AG09319 (cell line): Measurements from ENCODE around the gene SULF2.

Source experiments
- DNase-seq: peaks from one replicate; pipeline ENCODE4 v3.0.0-alpha.2; 2010; ENCODE audit warnings: low read depth; ENCODE audit errors: extremely low read depth
- CTCF ChIP-seq: IDR thresholded peaks from 2 replicates; pipeline ENCODE4 v1.5.1; 2011; ENCODE audit warnings: low read depth, mild to moderate bottlenecking, inconsistent platforms, low read length, moderate library complexity

The SULF2 gene

DNA sequence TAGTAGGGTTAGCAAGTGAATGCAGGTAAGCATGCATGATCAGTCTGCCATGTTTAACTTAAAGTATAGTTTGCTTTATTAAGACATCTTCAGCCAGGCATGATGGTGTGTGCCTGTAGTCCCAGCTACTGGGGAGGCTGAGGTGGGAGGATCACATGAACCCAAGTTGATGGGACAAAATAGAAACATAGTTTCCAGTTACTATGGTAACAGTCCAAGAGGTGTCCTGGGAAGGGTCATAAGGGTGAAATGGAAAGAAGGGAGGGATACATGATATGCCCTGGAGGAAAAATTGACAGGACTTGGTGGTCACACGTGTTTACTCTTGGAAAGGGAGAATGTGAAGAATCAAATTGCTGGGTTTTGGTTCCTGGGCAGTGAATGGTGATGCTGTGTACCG lies 139.6 kb downstream of the SULF2 start:
- TF ChIP-seq CTCF: no peak
- DNase-seq: no peak

GRCh38 chr20:47642624-47643023 lies 142.7 kb downstream of the SULF2 start:
- TF ChIP-seq CTCF: no peak
- DNase-seq: no peak

DNA sequence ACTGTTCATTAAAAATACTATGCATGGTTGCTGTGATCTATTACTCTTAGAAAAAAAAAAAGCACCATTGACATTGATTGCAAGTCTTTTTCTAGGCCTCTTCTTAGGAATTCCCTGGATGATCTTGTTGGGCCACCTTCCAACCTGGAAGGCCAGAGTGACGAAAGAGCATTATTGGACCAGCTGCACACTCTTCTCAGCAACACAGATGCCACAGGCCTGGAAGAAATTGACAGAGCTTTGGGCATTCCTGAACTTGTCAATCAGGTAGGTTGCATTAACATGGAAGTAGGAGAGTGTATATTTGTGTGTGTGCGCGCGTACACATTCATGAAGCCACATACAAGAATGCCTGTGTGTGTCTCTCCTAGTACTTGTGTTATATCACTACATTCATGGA lies 143.2 kb downstream of the SULF2 start:
- DNase-seq: no peak
- TF ChIP-seq CTCF: no peak

DNA sequence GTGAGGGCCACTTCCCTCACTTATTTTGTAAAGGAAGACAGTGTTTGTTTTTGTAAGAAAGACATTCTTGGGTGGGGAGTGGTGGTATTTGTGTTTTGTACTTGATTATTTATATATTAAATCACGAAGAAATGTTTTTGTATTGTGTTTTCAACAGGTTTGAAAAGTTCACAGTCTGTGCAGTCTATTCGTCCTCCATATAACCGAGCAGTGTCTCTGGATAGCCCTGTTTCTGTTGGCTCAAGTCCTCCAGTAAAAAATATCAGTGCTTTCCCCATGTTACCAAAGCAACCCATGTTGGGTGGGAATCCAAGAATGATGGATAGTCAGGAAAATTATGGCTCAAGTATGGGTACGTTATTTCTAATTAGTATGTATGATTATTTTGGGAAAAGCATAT lies 146.4 kb downstream of the SULF2 start:
- TF ChIP-seq CTCF: no peak
- no peak for DNase-seq

GRCh38 chr20:47635256-47635655 lies 150.0 kb downstream of the SULF2 start:
- no peak for TF ChIP-seq CTCF

GRCh38 chr20:47631078-47631477 lies 154.2 kb downstream of the SULF2 start:
- DNase-seq: no peak
- TF ChIP-seq CTCF: no peak

More at GRCh38 chr20:47635256-47635655, 150.0 kb downstream of the SULF2 start:
- DNase-seq: no peak

DNA sequence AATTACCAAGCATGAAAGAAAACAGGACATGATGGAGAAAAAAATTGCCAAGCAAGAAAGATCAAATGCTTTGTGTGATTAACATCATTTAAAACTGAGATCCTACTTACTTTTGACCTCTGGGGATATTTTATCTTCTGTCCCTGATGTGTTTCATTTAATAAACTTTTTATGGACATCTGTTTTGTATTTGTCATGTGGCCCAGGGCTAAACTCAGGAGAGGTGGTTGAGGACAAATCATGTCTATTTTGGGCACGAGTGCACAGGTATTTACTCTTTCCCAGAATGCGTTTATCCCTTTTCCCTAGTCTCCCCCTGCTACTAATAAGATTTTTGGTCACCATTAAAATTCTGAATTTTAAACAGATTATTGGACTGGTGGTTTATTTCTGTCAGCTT lies 155.4 kb downstream of the SULF2 start:
- no peak for TF ChIP-seq CTCF
- no peak for DNase-seq
